H9 (cell line): Measurements from ENCODE around the gene CNKSR1. TPM values are rescaled to one million over a fixed set of nuclear protein-coding genes. Genes with fewer than 3 reads are reported as not detected.

Experiments
- DNase-seq: peaks from one replicate; pipeline ENCODE4 v3.0.0-alpha.2; 2017
- H2AFZ ChIP-seq: one replicate; pipeline ENCODE4 v1.6.1; 2013; ENCODE audit warnings: mild to moderate bottlenecking, low read length, control low read depth, moderate library complexity
- H2AK5ac ChIP-seq: 2 replicates; pipeline ENCODE4 v1.6.1; 2013; ENCODE audit warnings: low read length, control low read depth, mixed read lengths; ENCODE audit not compliant: insufficient read length
- H2BK120ac ChIP-seq: one replicate; pipeline ENCODE4 v1.6.1; 2013; ENCODE audit warnings: low read depth, mild to moderate bottlenecking, low read length, control low read depth, inconsistent platforms; ENCODE audit not compliant: poor library complexity, severe bottlenecking
- H2BK12ac ChIP-seq: 2 replicates; pipeline ENCODE4 v1.6.1; 2013; ENCODE audit warnings: low read length, control low read depth, mixed read lengths, low read depth; ENCODE audit not compliant: insufficient read length
- H2BK15ac ChIP-seq: 2 replicates; pipeline ENCODE4 v1.6.1; 2013; ENCODE audit warnings: low read depth, low read length, control low read depth
- H2BK20ac ChIP-seq: one replicate; pipeline ENCODE4 v1.6.1; 2013; ENCODE audit warnings: low read depth, mild to moderate bottlenecking, low read length, control low read depth, inconsistent platforms; ENCODE audit not compliant: poor library complexity, severe bottlenecking
- H2BK5ac ChIP-seq: 2 replicates; pipeline ENCODE4 v1.6.1; 2013; ENCODE audit warnings: low read length, control low read depth, mixed read lengths; ENCODE audit not compliant: insufficient read length
- H3K14ac ChIP-seq: 2 replicates; pipeline ENCODE4 v1.6.1; 2013; ENCODE audit warnings: low read length, control low read depth; ENCODE audit not compliant: insufficient read depth
- H3K18ac ChIP-seq: 2 replicates; pipeline ENCODE4 v1.6.1; 2013; ENCODE audit warnings: low read depth, mild to moderate bottlenecking, mixed read lengths, low read length, control low read depth; ENCODE audit not compliant: insufficient read length
- H3K23ac ChIP-seq: 2 replicates; pipeline ENCODE4 v1.6.1; 2013; ENCODE audit warnings: low read length, control low read depth, mixed read lengths, low read depth; ENCODE audit not compliant: insufficient read length
- H3K23me2 ChIP-seq: 2 replicates; pipeline ENCODE4 v1.6.1; 2013; ENCODE audit warnings: low read depth, mild to moderate bottlenecking, mixed read lengths, low read length, control low read depth; ENCODE audit not compliant: insufficient read length, poor library complexity, severe bottlenecking
- H3K27ac ChIP-seq: 2 replicates; pipeline ENCODE4 v1.5.1; 2013; ENCODE audit warnings: low read length, control low read depth, mixed read lengths, low read depth; ENCODE audit not compliant: insufficient read length
- H3K27me3 ChIP-seq: 2 replicates; pipeline ENCODE4 v1.6.1; 2013; ENCODE audit warnings: low read length, control low read depth, inconsistent platforms; ENCODE audit not compliant: insufficient read depth
- H3K4ac ChIP-seq: 2 replicates; pipeline ENCODE4 v1.6.1; 2013; ENCODE audit warnings: low read depth, mild to moderate bottlenecking, control low read depth, inconsistent platforms, low read length, moderate library complexity
- H3K4me1 ChIP-seq: 2 replicates; pipeline ENCODE4 v1.6.1; 2013; ENCODE audit warnings: low read length, control low read depth, inconsistent platforms; ENCODE audit not compliant: insufficient read depth
- H3K4me2 ChIP-seq: 2 replicates; pipeline ENCODE4 v1.6.1; 2013; ENCODE audit warnings: low read length, control low read depth, mixed read lengths; ENCODE audit not compliant: insufficient read length, insufficient read depth
- H3K56ac ChIP-seq: 2 replicates; pipeline ENCODE4 v1.6.1; 2013; ENCODE audit warnings: low read depth, mild to moderate bottlenecking, mixed read lengths, low read length, control low read depth; ENCODE audit not compliant: insufficient read length
- H3K79me1 ChIP-seq: 2 replicates; pipeline ENCODE4 v1.6.1; 2013; ENCODE audit warnings: low read depth, mild to moderate bottlenecking, moderate library complexity, low read length, control low read depth, inconsistent platforms; ENCODE audit not compliant: insufficient read depth, poor library complexity, severe bottlenecking
- H3K79me2 ChIP-seq: 2 replicates; pipeline ENCODE4 v1.6.1; 2013; ENCODE audit warnings: low read length, control low read depth, inconsistent platforms; ENCODE audit not compliant: insufficient read depth
- H3K9ac ChIP-seq: 2 replicates; pipeline ENCODE4 v1.6.1; 2013; ENCODE audit warnings: low read length, control low read depth, mixed read lengths; ENCODE audit not compliant: insufficient read length; ENCODE audit errors: extremely low read depth
- H3K9me3 ChIP-seq: one replicate; pipeline ENCODE4 v1.6.1; 2013; ENCODE audit warnings: low read depth, low read length, inconsistent platforms; ENCODE audit not compliant: control insufficient read depth
- H3T11ph ChIP-seq: one replicate; pipeline ENCODE4 v1.6.1; 2013; ENCODE audit warnings: mild to moderate bottlenecking, low read length, control low read depth, inconsistent platforms
- H4K20me1 ChIP-seq: one replicate; pipeline ENCODE4 v1.6.1; 2013; ENCODE audit not compliant: control insufficient read depth, insufficient read length, insufficient read depth
- H4K5ac ChIP-seq: 2 replicates; pipeline ENCODE4 v1.6.1; 2013; ENCODE audit warnings: low read depth, mild to moderate bottlenecking, mixed read lengths, low read length, control low read depth; ENCODE audit not compliant: insufficient read length
- H4K8ac ChIP-seq: replicated peaks from 2 replicates; pipeline ENCODE4 v1.6.1; 2013; ENCODE audit warnings: low read length, control low read depth, mixed read lengths, low read depth; ENCODE audit not compliant: insufficient read length
- H4K91ac ChIP-seq: 2 replicates; pipeline ENCODE4 v1.6.1; 2013; ENCODE audit warnings: low read depth, mild to moderate bottlenecking, moderate library complexity, mixed read lengths, low read length, control low read depth; ENCODE audit not compliant: insufficient read length
- H3K27ac Mint-ChIP-seq, 3 experiments: 2 replicates in 2 of 3; 3 replicates in 1 of 3; pipeline ENCODE4 v1.8.0; 2020 to 2021; ENCODE audit warnings: mixed read lengths in 3 of 3, mild to moderate bottlenecking in 1 of 3, moderate library complexity in 1 of 3
- H3K27me3 Mint-ChIP-seq: 2 replicates; pipeline ENCODE4 v1.8.0; 2021; ENCODE audit warnings: low read depth, mild to moderate bottlenecking, moderate library complexity, mixed read lengths
- H3K36me3 Mint-ChIP-seq, 3 experiments: 2 replicates in 2 of 3; 3 replicates in 1 of 3; pipeline ENCODE4 v1.8.0; 2020 to 2021; ENCODE audit warnings: low read depth in 3 of 3, mixed read lengths in 3 of 3; ENCODE audit not compliant: insufficient read depth in 1 of 3
- H3K4me1 Mint-ChIP-seq, 2 experiments: 2 replicates each; pipeline ENCODE4 v1.8.0; 2020; ENCODE audit warnings: mixed read lengths in 2 of 2
- H3K4me3 Mint-ChIP-seq, 2 experiments: 2 replicates in 1 of 2; 3 replicates in 1 of 2; pipeline ENCODE4 v1.8.0; 2020 to 2021; ENCODE audit warnings: mild to moderate bottlenecking in 2 of 2, mixed read lengths in 2 of 2, moderate library complexity in 1 of 2
- H3K9me3 Mint-ChIP-seq, 2 experiments: 2 replicates in 1 of 2; 3 replicates in 1 of 2; pipeline ENCODE4 v1.8.0; 2020; ENCODE audit warnings: mild to moderate bottlenecking in 2 of 2, mixed read lengths in 2 of 2, moderate library complexity in 1 of 2
- CTCF ChIP-seq: fragments of 200-600 bp; sonication (generic); conservative IDR thresholded peaks from 3 replicates; pipeline ENCODE4 v1.8.0; 2021; ENCODE audit warnings: antibody characterized with exemption, mild to moderate bottlenecking
- WGBS: extraction: QIAGEN DNeasy Blood & Tissue Kit; methylation state at CpG from one replicate; pipeline ENCODE4 v1.1.7; 2013; ENCODE audit warnings: missing lambda C conversion rate, low lambda C conversion rate, mixed read lengths; ENCODE audit not compliant: insufficient read length; ENCODE audit errors: extremely low coverage; 5-methylcytosine and 5-hydroxymethylcytosine counted together
- total RNA-seq: library from RNA; stranded (reverse); gene quantifications from 2 replicates; pipeline ENCODE4 v1.2.1, GENCODE V29; 2021

Gene CNKSR1
- total RNA-seq, 1 experiment from 2014 or later: 26.3 TPM

GRCh38 chr1:26160527-26161414 lies 16.5 kb upstream of the CNKSR1 start:
- Histone ChIP-seq H2BK5ac (no peak overlapping the region), H3K27me3 (peaks cover 39% of the 10 kb centered on the region; the same call in 1 of the 2 replicates), H4K8ac (no peak overlapping the region), H3K27ac (no peak overlapping the region), H2AK5ac (no peak overlapping the region), H3K23ac (no peak overlapping the region), H2AFZ (no peak overlapping the region), H2BK12ac (no peak overlapping the region), H2BK15ac (no peak overlapping the region), H3K56ac (no peak overlapping the region), H3K23me2 (peaks cover 24% of the 10 kb centered on the region), H3K4me1 (peaks cover 11% of the 10 kb centered on the region; the same call in 1 of the 2 replicates), H4K5ac (no peak overlapping the region), H4K91ac (no peak overlapping the region), H3K4ac (no peak overlapping the region), H3K9me3 (no peaks in the 10 kb centered on the region), H4K20me1 (no peaks in the 10 kb centered on the region), H3K79me1 (no peaks in the 10 kb centered on the region), H3K79me2 (no peaks in the 10 kb centered on the region), H3K9ac (no peak overlapping the region), H3T11ph (no peak overlapping the region), H3K18ac (no peak overlapping the region), H2BK120ac (no peak overlapping the region), H2BK20ac (no peak overlapping the region), H3K4me2 (peak overlapping the region; percentile 46), H3K14ac (no peak overlapping the region)
- peak overlapping the region in 1 of 3 experiments; percentile 74; a peak in 1 of 7 replicates for H3K27ac Mint-ChIP-seq
- H3K9me3 Mint-ChIP-seq: peaks cover 0 to 4% of the 10 kb centered on the region in 2 experiments; a peak in 1 of 5 replicates
- peaks cover 48 to 56% of the 10 kb centered on the region in 2 experiments for H3K4me1 Mint-ChIP-seq
- H3K4me3 Mint-ChIP-seq: peak overlapping the region; percentile 49 to 71
- TF ChIP-seq CTCF: no peak
- no peak for DNase-seq
- no peaks in the 10 kb centered on the region for H3K36me3 Mint-ChIP-seq
- whole genome bisulfite sequencing: no CpG with 5 or more reads among the region's 18 CpGs
- H3K27me3 Mint-ChIP-seq: peaks cover 93% of the 10 kb centered on the region
